C4-2B (cell line): Measurements from ENCODE around the gene TM9SF4.

Experiments used
- ZFX ChIP-seq: fragments of 450-650 bp; IDR thresholded peaks from 2 replicates; pipeline ENCODE4 v1.6.1; 2017
- TF ChIP-seq, protein P1 (sequence below): fragments of 450-650 bp; conservative IDR thresholded peaks from 2 replicates; pipeline ENCODE4 v1.5.1; 2017; ENCODE audit warnings: mild to moderate bottlenecking

DNA sequence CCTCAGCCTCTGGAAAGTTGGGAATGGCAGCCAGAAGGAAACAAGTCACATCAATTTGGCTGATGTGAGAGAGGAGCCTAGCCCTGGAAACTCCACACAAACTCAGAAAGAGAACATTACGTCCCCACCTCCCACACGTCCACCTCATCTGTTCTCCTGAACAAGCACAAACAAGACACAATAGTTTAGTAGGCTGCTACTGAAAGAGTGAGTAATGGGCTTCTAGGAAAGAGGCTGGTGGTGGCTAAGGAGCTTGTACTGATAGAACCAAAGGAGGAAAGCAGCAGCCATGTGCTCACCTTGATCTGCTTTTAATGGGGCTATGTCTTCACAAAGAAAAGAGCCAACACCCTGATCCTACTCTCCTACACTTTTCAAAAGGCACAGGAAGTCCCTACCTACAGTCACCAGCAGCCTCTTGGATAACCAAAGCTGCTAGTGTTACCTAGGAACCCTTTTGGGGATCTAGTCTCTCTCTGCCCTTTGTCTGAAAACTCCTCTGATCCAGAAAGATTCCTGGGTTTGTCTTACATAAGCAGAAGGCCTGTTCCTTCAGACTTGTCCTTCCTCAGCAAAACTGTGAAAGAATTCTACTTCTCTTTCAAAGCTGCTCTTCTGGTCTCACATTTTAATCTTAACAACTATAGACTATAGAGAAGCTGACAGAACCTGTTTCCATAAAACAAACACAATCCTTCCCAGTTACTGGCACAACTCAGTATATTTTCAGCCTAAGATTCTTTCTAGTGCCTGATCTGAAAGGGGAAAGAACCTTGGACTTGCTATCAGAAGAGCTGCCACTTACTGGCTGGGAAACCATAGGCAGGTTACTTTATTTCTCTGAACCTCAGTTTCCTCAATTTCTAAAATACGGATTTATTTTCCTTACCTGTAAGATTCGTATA, 94.9 kb downstream of the TM9SF4 start:
- TF ChIP-seq, protein P1, sequence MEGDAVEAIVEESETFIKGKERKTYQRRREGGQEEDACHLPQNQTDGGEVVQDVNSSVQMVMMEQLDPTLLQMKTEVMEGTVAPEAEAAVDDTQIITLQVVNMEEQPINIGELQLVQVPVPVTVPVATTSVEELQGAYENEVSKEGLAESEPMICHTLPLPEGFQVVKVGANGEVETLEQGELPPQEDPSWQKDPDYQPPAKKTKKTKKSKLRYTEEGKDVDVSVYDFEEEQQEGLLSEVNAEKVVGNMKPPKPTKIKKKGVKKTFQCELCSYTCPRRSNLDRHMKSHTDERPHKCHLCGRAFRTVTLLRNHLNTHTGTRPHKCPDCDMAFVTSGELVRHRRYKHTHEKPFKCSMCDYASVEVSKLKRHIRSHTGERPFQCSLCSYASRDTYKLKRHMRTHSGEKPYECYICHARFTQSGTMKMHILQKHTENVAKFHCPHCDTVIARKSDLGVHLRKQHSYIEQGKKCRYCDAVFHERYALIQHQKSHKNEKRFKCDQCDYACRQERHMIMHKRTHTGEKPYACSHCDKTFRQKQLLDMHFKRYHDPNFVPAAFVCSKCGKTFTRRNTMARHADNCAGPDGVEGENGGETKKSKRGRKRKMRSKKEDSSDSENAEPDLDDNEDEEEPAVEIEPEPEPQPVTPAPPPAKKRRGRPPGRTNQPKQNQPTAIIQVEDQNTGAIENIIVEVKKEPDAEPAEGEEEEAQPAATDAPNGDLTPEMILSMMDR = no peak
- no peak for TF ChIP-seq ZFX
